Ishikawa (cell line): ENCODE results near the gene GPR55.

Experiments used
- CEBPB ChIP-seq: IDR thresholded peaks from 2 replicates; pipeline ENCODE4 v1.6.1; 2012
- CREB1 ChIP-seq: IDR thresholded peaks from 2 replicates; pipeline ENCODE4 v1.6.1; 2012; ENCODE audit warnings: low read depth
- EGR1 ChIP-seq: IDR thresholded peaks from 2 replicates; pipeline ENCODE4 v1.6.1; 2012
- EP300 ChIP-seq: IDR thresholded peaks from 2 replicates; pipeline ENCODE4 v1.6.1; 2012; ENCODE audit warnings: borderline replicate concordance
- FOXM1 ChIP-seq: IDR thresholded peaks from 2 replicates; pipeline ENCODE4 v1.6.1; 2012; ENCODE audit warnings: low read depth, borderline replicate concordance
- MAX ChIP-seq: IDR thresholded peaks from 2 replicates; pipeline ENCODE4 v1.6.1; 2012
- NFIC ChIP-seq: IDR thresholded peaks from 2 replicates; pipeline ENCODE4 v1.6.1; 2012
- RAD21 ChIP-seq: IDR thresholded peaks from 2 replicates; pipeline ENCODE4 v1.6.1; 2012; ENCODE audit warnings: low read depth
- REST ChIP-seq: IDR thresholded peaks from 2 replicates; pipeline ENCODE4 v1.6.1; 2012; ENCODE audit warnings: low read depth, mild to moderate bottlenecking
- TAF1 ChIP-seq: IDR thresholded peaks from 2 replicates; pipeline ENCODE4 v1.6.1; 2012; ENCODE audit warnings: low read depth, mild to moderate bottlenecking
- TCF12 ChIP-seq: IDR thresholded peaks from 2 replicates; pipeline ENCODE4 v1.6.1; 2012; ENCODE audit warnings: low read depth
- TEAD4 ChIP-seq: IDR thresholded peaks from 2 replicates; pipeline ENCODE4 v1.6.1; 2012
- USF1 ChIP-seq: IDR thresholded peaks from 2 replicates; pipeline ENCODE4 v1.6.1; 2012
- YY1 ChIP-seq: IDR thresholded peaks from 2 replicates; pipeline ENCODE4 v1.6.1; 2012; ENCODE audit warnings: low read depth
- ZBTB7A ChIP-seq: IDR thresholded peaks from 2 replicates; pipeline ENCODE4 v1.6.1; 2012; ENCODE audit warnings: low read depth

GPR55 gene

GRCh38 chr2:230903231-230904150 lies 21.6 kb downstream of the GPR55 start:
- TF ChIP-seq EGR1, result no peak
- no peak for TF ChIP-seq TAF1
- TF ChIP-seq CEBPB, result no peak
- TF ChIP-seq CREB1, result no peak
- TF ChIP-seq YY1, result no peak
- TF ChIP-seq ZBTB7A, result no peak
- TF ChIP-seq REST, result no peak
- no peak for TF ChIP-seq FOXM1
- TF ChIP-seq TEAD4, result no peak
- TF ChIP-seq MAX, result no peak

- TF ChIP-seq EGR1 (no peak), CREB1 (no peak), ZBTB7A (no peak), RAD21 (peak; percentile 84), REST (no peak), FOXM1 (no peak)
Measured at GRCh38 chr2:230902180-230902899, 22.7 kb downstream of the GPR55 start.

- no peak for TF ChIP-seq TAF1
- no peak for TF ChIP-seq EGR1
- TF ChIP-seq USF1, result no peak
- no peak for TF ChIP-seq NFIC
- TF ChIP-seq RAD21, result no peak
- TF ChIP-seq MAX, result no peak
- no peak for TF ChIP-seq CREB1
- TF ChIP-seq ZBTB7A, result no peak
- TF ChIP-seq TCF12, result no peak
- TF ChIP-seq YY1, result no peak
- no peak for TF ChIP-seq FOXM1
Measured at GRCh38 chr2:230901006-230901405, 24.0 kb downstream of the GPR55 start.

GRCh38 chr2:230900336-230900995 lies 24.6 kb downstream of the GPR55 start:
- TF ChIP-seq NFIC (no peak), YY1 (no peak), TAF1 (no peak), ZBTB7A (no peak), REST (no peak), CREB1 (no peak), CEBPB (no peak), MAX (no peak), EP300 (no peak), RAD21 (no peak)
